ENCODE results near the gene SOWAHC.
"Not testable (repeated sequence)": the region's sequence is repeated elsewhere in the genome, so short reads cannot be mapped to it uniquely, and the experiment has no call there.

The SOWAHC gene

GRCh38 chr2:109616184-109616583 lies 2.0 kb downstream of the SOWAHC start:
- DNase-seq (ENCODE audit: low spot score) = no peak

GRCh38 chr2:109619032-109619615 lies 5.0 kb downstream of the SOWAHC start:
- no peak for DNase-seq (ENCODE audit: low spot score)

GRCh38 chr2:109623297-109623696 lies 9.1 kb downstream of the SOWAHC start:
- DNase-seq (ENCODE audit: low spot score) = no peak

- DNase-seq (ENCODE audit: low spot score) = no peak
Observed at GRCh38 chr2:109623923-109624322, 9.8 kb downstream of the SOWAHC start.

- no peak for DNase-seq (ENCODE audit: low spot score)
Observed at GRCh38 chr2:109624339-109624738, 10.2 kb downstream of the SOWAHC start.

GRCh38 chr2:109628321-109628720 lies 14.2 kb downstream of the SOWAHC start:
- DNase-seq (ENCODE audit: low spot score) = not testable (repeated sequence)

GRCh38 chr2:109629867-109630266 lies 15.7 kb downstream of the SOWAHC start:
- no peak for DNase-seq (ENCODE audit: low spot score)

- no peak for DNase-seq (ENCODE audit: low spot score)
Observed at GRCh38 chr2:109630441-109631430, 16.6 kb downstream of the SOWAHC start.

- DNase-seq (ENCODE audit: low spot score) = no peak
Observed at GRCh38 chr2:109631741-109632140, 17.6 kb downstream of the SOWAHC start.

GRCh38 chr2:109632158-109632789 lies 18.1 kb downstream of the SOWAHC start:
- no peak for DNase-seq (ENCODE audit: low spot score)

- no peak for DNase-seq (ENCODE audit: low spot score)
Observed at GRCh38 chr2:109633284-109633961, 19.3 kb downstream of the SOWAHC start.

GRCh38 chr2:109635426-109636304 lies 21.5 kb downstream of the SOWAHC start:
- DNase-seq (ENCODE audit: low spot score) = no peak

- no peak for DNase-seq (ENCODE audit: low spot score)
Observed at GRCh38 chr2:109636317-109636716, 22.2 kb downstream of the SOWAHC start.

- no peak for DNase-seq (ENCODE audit: low spot score)
Observed at GRCh38 chr2:109637749-109638570, 23.8 kb downstream of the SOWAHC start.

GRCh38 chr2:109638795-109639194 lies 24.6 kb downstream of the SOWAHC start:
- no peak for DNase-seq (ENCODE audit: low spot score)

- not testable (repeated sequence) for DNase-seq (ENCODE audit: low spot score)
Observed at GRCh38 chr2:109640000-109640399, 25.8 kb downstream of the SOWAHC start.

GRCh38 chr2:109644571-109645275 lies 30.6 kb downstream of the SOWAHC start:
- DNase-seq (ENCODE audit: low spot score) = no peak

GRCh38 chr2:109645412-109646184 lies 31.4 kb downstream of the SOWAHC start:
- DNase-seq (ENCODE audit: low spot score) = no peak

GRCh38 chr2:109646961-109647360 lies 32.8 kb downstream of the SOWAHC start:
- no peak for DNase-seq (ENCODE audit: low spot score)

Measured in D341Med (cell line).